Measurements from ENCODE around the gene PALD1. TPM values are rescaled to one million over a fixed set of nuclear protein-coding genes. Genes with fewer than 3 reads are reported as not detected.

PALD1 gene
- total RNA-seq, 2 experiments from 2014 or later: 0.26 to 0.41 TPM

GRCh38 chr10:70540789-70541360 is 62.3 kb downstream of the PALD1 start:
- no peaks in the 10 kb centered on the region for H3K4me1 Mint-ChIP-seq
- peaks cover 14% of the 10 kb centered on the region for H3K27me3 Mint-ChIP-seq
- ATAC-seq (no peak), DNase-seq (no peak)
- no peaks in the 10 kb centered on the region for H3K9me3 Mint-ChIP-seq (ENCODE audit: low read depth)
- no peak overlapping the region for H3K27ac Mint-ChIP-seq
- H3K36me3 Mint-ChIP-seq: no peaks in the 10 kb centered on the region
- CTCF ChIA-PET: interaction anchor here (1.3 to 1.4 kb wide), 2 partner anchors 79 to 338 kb away, joined by 3 to 15 read pairs; no protein-coding TSS in a partner anchor
- H3K4me3 Mint-ChIP-seq: no peak overlapping the region

GRCh38 chr10:70541736-70542564 is 63.4 kb downstream of the PALD1 start:
- H3K27me3 Mint-ChIP-seq: peaks cover 6% of the 10 kb centered on the region
- DNase-seq: no peak
- H3K4me3 Mint-ChIP-seq: no peak overlapping the region
- H3K9me3 Mint-ChIP-seq (ENCODE audit: low read depth): no peaks in the 10 kb centered on the region
- no peaks in the 10 kb centered on the region for H3K36me3 Mint-ChIP-seq
- ATAC-seq: no peak
- no peaks in the 10 kb centered on the region for H3K4me1 Mint-ChIP-seq
- CTCF ChIA-PET: interaction anchor here (1.0 to 1.3 kb wide), 2 partner anchors 320 to 336 kb away, joined by 3 read pairs; no protein-coding TSS in a partner anchor
- H3K27ac Mint-ChIP-seq: no peak overlapping the region

- no peak for DNase-seq
- no peaks in the 10 kb centered on the region for H3K9me3 Mint-ChIP-seq (ENCODE audit: low read depth)
- H3K36me3 Mint-ChIP-seq: no peaks in the 10 kb centered on the region
- H3K27ac Mint-ChIP-seq: no peak overlapping the region
- H3K27me3 Mint-ChIP-seq: peaks cover 6% of the 10 kb centered on the region
- no peak overlapping the region for H3K4me3 Mint-ChIP-seq
- ATAC-seq: no peak
- CTCF ChIA-PET: interaction anchor here (1.0 kb wide), 1 partner anchor 321 kb away, joined by 3 read pairs; no protein-coding TSS in a partner anchor
- H3K4me1 Mint-ChIP-seq: no peaks in the 10 kb centered on the region
Observed at GRCh38 chr10:70542565-70542938, 64.0 kb downstream of the PALD1 start.

GRCh38 chr10:70543911-70544310 is 65.3 kb downstream of the PALD1 start:
- Mint-ChIP-seq H3K27me3 (peaks cover 6% of the 10 kb centered on the region), H3K4me1 (no peaks in the 10 kb centered on the region)

GRCh38 chr10:70544431-70545340 is 66.1 kb downstream of the PALD1 start:
- Mint-ChIP-seq H3K36me3 (no peaks in the 10 kb centered on the region), H3K9me3 (ENCODE audit: low read depth) (no peaks in the 10 kb centered on the region), H3K27ac (no peak overlapping the region), H3K27me3 (peaks cover 6% of the 10 kb centered on the region), H3K4me1 (no peaks in the 10 kb centered on the region), H3K4me3 (no peak overlapping the region)
- CTCF ChIA-PET: interaction anchor here (1.0 kb wide), 1 partner anchor 16 kb away, joined by 3 read pairs; no protein-coding TSS in a partner anchor
- no peak for ATAC-seq
- no peak for DNase-seq

More at GRCh38 chr10:70543911-70544310, 65.3 kb downstream of the PALD1 start:
- no peak overlapping the region for H3K27ac Mint-ChIP-seq
- no peak overlapping the region for H3K4me3 Mint-ChIP-seq
- no peak for ATAC-seq
- no peak for DNase-seq
- H3K9me3 Mint-ChIP-seq (ENCODE audit: low read depth): no peaks in the 10 kb centered on the region
- H3K36me3 Mint-ChIP-seq: no peaks in the 10 kb centered on the region
- CTCF ChIA-PET: interaction anchor here (0.6 to 1.0 kb wide), 2 partner anchors 16 to 83 kb away, joined by 3 read pairs; no protein-coding TSS in a partner anchor

GRCh38 chr10:70546584-70546983 is 68.0 kb downstream of the PALD1 start:
- no peak for ATAC-seq
- H3K4me3 Mint-ChIP-seq: no peak overlapping the region
- H3K27ac Mint-ChIP-seq: no peak overlapping the region
- peaks cover 6% of the 10 kb centered on the region for H3K4me1 Mint-ChIP-seq
- no peak for DNase-seq
- peaks cover 6% of the 10 kb centered on the region for H3K27me3 Mint-ChIP-seq
- CTCF ChIA-PET: interaction anchor here (0.6 to 1.6 kb wide), 2 partner anchors 204 to 212 kb away, joined by 3 to 8 read pairs; no protein-coding TSS in a partner anchor
- no peaks in the 10 kb centered on the region for H3K9me3 Mint-ChIP-seq (ENCODE audit: low read depth)
- no peaks in the 10 kb centered on the region for H3K36me3 Mint-ChIP-seq

- CTCF ChIA-PET: interaction anchor here (0.7 to 7.2 kb wide), 19 partner anchors 10 to 334 kb away, joined by 3 to 86 read pairs (median 3); partner anchors contain the start of gene SGPL1
- no peak for ATAC-seq
- no peak for DNase-seq
- H3K36me3 Mint-ChIP-seq: no peaks in the 10 kb centered on the region
- H3K4me1 Mint-ChIP-seq: peaks cover 6% of the 10 kb centered on the region
- no peak overlapping the region for H3K4me3 Mint-ChIP-seq
- no peaks in the 10 kb centered on the region for H3K9me3 Mint-ChIP-seq (ENCODE audit: low read depth)
- no peaks in the 10 kb centered on the region for H3K27me3 Mint-ChIP-seq
- no peak overlapping the region for H3K27ac Mint-ChIP-seq
Observed at GRCh38 chr10:70549351-70549961, 70.9 kb downstream of the PALD1 start.

- H3K36me3 Mint-ChIP-seq: no peaks in the 10 kb centered on the region
- H3K4me1 Mint-ChIP-seq: peaks cover 6% of the 10 kb centered on the region
- H3K4me3 Mint-ChIP-seq: no peak overlapping the region
- DNase-seq (peak; percentile 83), ATAC-seq (peak; percentile 93)
- no peaks in the 10 kb centered on the region for H3K27me3 Mint-ChIP-seq
- no peak overlapping the region for H3K27ac Mint-ChIP-seq
- CTCF ChIA-PET: interaction anchor here (0.8 to 7.2 kb wide), 17 partner anchors 9 to 334 kb away, joined by 3 to 86 read pairs (median 4); partner anchors contain the start of gene SGPL1
- H3K9me3 Mint-ChIP-seq (ENCODE audit: low read depth): no peaks in the 10 kb centered on the region
Observed at GRCh38 chr10:70549962-70550458, 71.4 kb downstream of the PALD1 start.

- H3K27me3 Mint-ChIP-seq: no peaks in the 10 kb centered on the region
- no peaks in the 10 kb centered on the region for H3K9me3 Mint-ChIP-seq (ENCODE audit: low read depth)
- CTCF ChIA-PET: interaction anchor here (0.8 to 7.2 kb wide), 13 partner anchors 9 to 333 kb away, joined by 3 to 86 read pairs (median 5); partner anchors contain the start of gene SGPL1
- H3K4me3 Mint-ChIP-seq: no peak overlapping the region
- H3K36me3 Mint-ChIP-seq: no peaks in the 10 kb centered on the region
- peaks cover 6% of the 10 kb centered on the region for H3K4me1 Mint-ChIP-seq
- ATAC-seq (no peak), DNase-seq (no peak)
- no peak overlapping the region for H3K27ac Mint-ChIP-seq
Observed at GRCh38 chr10:70550459-70550858, 71.9 kb downstream of the PALD1 start.

- Mint-ChIP-seq H3K27me3 (no peaks in the 10 kb centered on the region), H3K27ac (no peak overlapping the region), H3K4me1 (peaks cover 6% of the 10 kb centered on the region), H3K4me3 (no peak overlapping the region), H3K9me3 (ENCODE audit: low read depth) (no peaks in the 10 kb centered on the region), H3K36me3 (no peaks in the 10 kb centered on the region)
- ATAC-seq: no peak
- DNase-seq: no peak
- CTCF ChIA-PET: interaction anchor here (1.0 to 7.2 kb wide), 8 partner anchors 8 to 329 kb away, joined by 3 to 86 read pairs (median 4); no protein-coding TSS in a partner anchor
Observed at GRCh38 chr10:70551466-70551865, 72.9 kb downstream of the PALD1 start.

GRCh38 chr10:70551971-70552422 is 73.4 kb downstream of the PALD1 start:
- Mint-ChIP-seq H3K36me3 (no peaks in the 10 kb centered on the region), H3K27me3 (no peaks in the 10 kb centered on the region), H3K4me3 (no peak overlapping the region), H3K9me3 (ENCODE audit: low read depth) (no peaks in the 10 kb centered on the region), H3K4me1 (peaks cover 6% of the 10 kb centered on the region), H3K27ac (no peak overlapping the region)
- ATAC-seq: no peak
- CTCF ChIA-PET: interaction anchor here (1.1 to 7.2 kb wide), 7 partner anchors 13 to 329 kb away, joined by 3 to 86 read pairs (median 4); no protein-coding TSS in a partner anchor
- DNase-seq: no peak

- Mint-ChIP-seq H3K4me3 (no peak overlapping the region), H3K4me1 (peaks cover 6% of the 10 kb centered on the region), H3K9me3 (ENCODE audit: low read depth) (no peaks in the 10 kb centered on the region), H3K36me3 (no peaks in the 10 kb centered on the region), H3K27me3 (no peaks in the 10 kb centered on the region), H3K27ac (no peak overlapping the region)
- ATAC-seq (no peak), DNase-seq (no peak)
- CTCF ChIA-PET: interaction anchor here (1.4 to 7.2 kb wide), 4 partner anchors 13 to 328 kb away, joined by 3 to 86 read pairs (median 3); no protein-coding TSS in a partner anchor
Observed at GRCh38 chr10:70552586-70552985, 74.0 kb downstream of the PALD1 start.

Measured in activated CD8-positive, alpha-beta memory T cell treated with anti-CD3 and anti-CD28 coated beads, Interleukin-2, amount 10 ng/mL, durations not matched to agents 7 days and 5 days (primary cell).